Liver (tissue), 9 donors: Measurements from ENCODE around the gene HRC. TPM values are rescaled to one million over a fixed set of nuclear protein-coding genes. Genes with fewer than 3 reads are reported as not detected.

Experiments
- DNase-seq: peaks from one replicate; pipeline ENCODE4 v3.0.0-alpha.2; 2017; ENCODE audit warnings: low spot score
- H3K27ac ChIP-seq, 2 donors: one replicate each; pipeline ENCODE4 v1.7.0; 2013; ENCODE audit warnings: inconsistent platforms in 2 of 2, low read length in 2 of 2, control low read depth in 1 of 2, low read depth in 1 of 2, mild to moderate bottlenecking in 1 of 2
- H3K27me3 ChIP-seq, 4 donors: one replicate each; pipeline versions ENCODE4 v1.6.1 to v1.7.0; 2013; ENCODE audit warnings: low read length in 3 of 4, inconsistent platforms in 1 of 4, mild to moderate bottlenecking in 1 of 4, moderate library complexity in 1 of 4; ENCODE audit not compliant: control insufficient read depth in 4 of 4, insufficient read depth in 4 of 4
- H3K36me3 ChIP-seq, 4 donors: one replicate each; pipeline versions ENCODE4 v1.6.1 to v1.7.0; 2013; ENCODE audit warnings: low read length in 3 of 4, mild to moderate bottlenecking in 3 of 4, low read depth in 1 of 4, moderate library complexity in 1 of 4; ENCODE audit not compliant: control insufficient read depth in 4 of 4, insufficient read depth in 3 of 4
- H3K4me1 ChIP-seq, 4 donors: one replicate each; pipeline versions ENCODE4 v1.6.1 to v1.7.0; 2013; ENCODE audit warnings: low read length in 3 of 4, mild to moderate bottlenecking in 3 of 4, moderate library complexity in 1 of 4; ENCODE audit not compliant: control insufficient read depth in 4 of 4, insufficient read depth in 4 of 4
- H3K4me3 ChIP-seq, 3 donors: one replicate each; pipeline versions ENCODE4 v1.6.1 to v1.7.0; 2013; ENCODE audit warnings: low read length in 3 of 3, control low read depth in 1 of 3, low read depth in 1 of 3, mild to moderate bottlenecking in 1 of 3
- H3K9ac ChIP-seq, 2 donors: one replicate each; pipeline ENCODE4 v1.7.0; 2013; ENCODE audit warnings: low read length in 2 of 2, mild to moderate bottlenecking in 2 of 2, moderate library complexity in 2 of 2, control low read depth in 1 of 2, low read depth in 1 of 2
- H3K9me3 ChIP-seq, 4 donors: one replicate each; pipeline versions ENCODE4 v1.6.1 to v1.7.0; 2013; ENCODE audit warnings: low read length in 3 of 4; ENCODE audit not compliant: control insufficient read depth in 4 of 4
- ATF3 ChIP-seq: IDR thresholded peaks from 2 replicates; pipeline ENCODE4 v1.6.1; 2016; ENCODE audit warnings: antibody characterized with exemption
- EGR1 ChIP-seq, 2 donors: IDR thresholded peaks; 2 replicates each; pipeline ENCODE4 v1.6.1; 2016 to 2018; ENCODE audit warnings: antibody characterized with exemption in 2 of 2, low read depth in 2 of 2
- FOXA1 ChIP-seq: IDR thresholded peaks from 2 replicates; pipeline ENCODE4 v1.6.1; 2016; ENCODE audit warnings: antibody characterized with exemption
- FOXA2 ChIP-seq: IDR thresholded peaks from 2 replicates; pipeline ENCODE4 v1.6.1; 2016; ENCODE audit warnings: antibody characterized with exemption
- GABPA ChIP-seq, 2 donors: IDR thresholded peaks in 1 of 2; conservative IDR thresholded peaks in 1 of 2; 2 replicates each; pipeline ENCODE4 v1.6.1; 2016; ENCODE audit warnings: antibody characterized with exemption in 2 of 2, mild to moderate bottlenecking in 1 of 2, moderate library complexity in 1 of 2
- HNF4A ChIP-seq, 2 donors: conservative IDR thresholded peaks; 2 replicates each; pipeline ENCODE4 v1.6.1; 2016; ENCODE audit warnings: antibody characterized with exemption in 2 of 2, mild to moderate bottlenecking in 2 of 2
- HNF4G ChIP-seq: IDR thresholded peaks from 2 replicates; pipeline ENCODE4 v1.6.1; 2016; ENCODE audit warnings: antibody characterized with exemption
- NR2F2 ChIP-seq: IDR thresholded peaks from 2 replicates; pipeline ENCODE4 v1.6.1; 2016; ENCODE audit warnings: antibody characterized with exemption
- RAD21 ChIP-seq, 2 donors: IDR thresholded peaks; 2 replicates each; pipeline ENCODE4 v1.6.1; 2016; ENCODE audit warnings: antibody characterized with exemption in 2 of 2, mild to moderate bottlenecking in 2 of 2
- REST ChIP-seq: IDR thresholded peaks from 2 replicates; pipeline ENCODE4 v1.6.1; 2016; ENCODE audit warnings: antibody characterized with exemption, mild to moderate bottlenecking
- RXRA ChIP-seq, 2 donors: IDR thresholded peaks; 2 replicates each; pipeline ENCODE4 v1.6.1; 2017 to 2018; ENCODE audit warnings: antibody characterized with exemption in 2 of 2, mild to moderate bottlenecking in 1 of 2
- SP1 ChIP-seq: IDR thresholded peaks from 2 replicates; pipeline ENCODE4 v1.6.1; 2018; ENCODE audit warnings: antibody characterized with exemption, mild to moderate bottlenecking
- TAF1 ChIP-seq: conservative IDR thresholded peaks from 2 replicates; pipeline ENCODE4 v1.6.1; 2016; ENCODE audit warnings: antibody characterized with exemption, mild to moderate bottlenecking
- YY1 ChIP-seq: IDR thresholded peaks from 2 replicates; pipeline ENCODE4 v1.6.1; 2016; ENCODE audit warnings: antibody characterized with exemption, mild to moderate bottlenecking
- WGBS: extraction: QIAGEN DNeasy Blood & Tissue Kit; methylation state at CpG from one replicate; pipeline ENCODE4 v1.1.7; 2013; 5-methylcytosine and 5-hydroxymethylcytosine counted together
- polyA plus RNA-seq, 2 donors: library from polyadenylated mRNA; stranded (reverse) in 1 of 2; unstranded in 1 of 2; fragments of 200-250 nt in 1 of 2; fragments of >200 nt in 1 of 2; fragmentation: Nextera tagmentation in 1 of 2; extraction: Ambion mirVana in 1 of 2; gene quantifications; one replicate each; pipeline versions ENCODE4 v1.2.1 to v1.2.3, GENCODE V29; 2013 to 2015
- total RNA-seq, 2 donors: library from RNA; depleted of rRNA; stranded (reverse); fragments of >200 nt; gene quantifications; one replicate each; pipeline ENCODE4 v1.2.3, GENCODE V29; 2014
- TF ChIP-seq, protein P1 (sequence below): IDR thresholded peaks from 2 replicates; pipeline ENCODE4 v1.6.1; 2016; ENCODE audit warnings: antibody characterized with exemption
- TF ChIP-seq, protein P2 (sequence below): IDR thresholded peaks from 2 replicates; pipeline ENCODE4 v1.6.1; 2016; ENCODE audit warnings: antibody characterized with exemption
- donor health status: healthy.
- donor health status: healthy.
- donor health status: healthy.
- donor health status: healthy.
- donor health status: healthy.

HRC gene
- total and polyA plus RNA-seq, 4 donors, result 0.25 to 1.2 (median 0.84) TPM

- Histone ChIP-seq H3K4me3 (no peak overlapping the region), H3K27me3 (no peaks in the 10 kb centered on the region), H3K4me1 (peaks cover 0 to 5% (median 0%) of the 10 kb centered on the region in 4 donors), H3K9ac (no peak overlapping the region), H3K36me3 (peaks cover 0 to 3% (median 0%) of the 10 kb centered on the region in 4 donors), H3K9me3 (no peaks in the 10 kb centered on the region), H3K27ac (no peak overlapping the region)
- TF ChIP-seq FOXA2, result no peak
- no peak for TF ChIP-seq REST
- no peak for TF ChIP-seq HNF4A (conservative IDR thresholded peaks at IDR 0.05)
- TF ChIP-seq RAD21 (IDR thresholded peaks at IDR 0.05), result no peak
- TF ChIP-seq SP1, result no peak
- no peak for TF ChIP-seq TAF1
- TF ChIP-seq NR2F2, result no peak
- TF ChIP-seq ATF3, result no peak
- TF ChIP-seq, protein P1, sequence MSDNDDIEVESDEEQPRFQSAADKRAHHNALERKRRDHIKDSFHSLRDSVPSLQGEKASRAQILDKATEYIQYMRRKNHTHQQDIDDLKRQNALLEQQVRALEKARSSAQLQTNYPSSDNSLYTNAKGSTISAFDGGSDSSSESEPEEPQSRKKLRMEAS, result no peak
- no peak for TF ChIP-seq EGR1 (IDR thresholded peaks at IDR 0.05; ENCODE audit: low read depth in 2 of 2)
- no peak for TF ChIP-seq HNF4G
- TF ChIP-seq FOXA1, result no peak
- DNase-seq, result no peak
- 66% methylated on average over 24 of the region's 24 CpGs for WGBS
Measured at GRCh38 chr19:49165111-49165750, 10.0 kb upstream of the HRC start.

DNA sequence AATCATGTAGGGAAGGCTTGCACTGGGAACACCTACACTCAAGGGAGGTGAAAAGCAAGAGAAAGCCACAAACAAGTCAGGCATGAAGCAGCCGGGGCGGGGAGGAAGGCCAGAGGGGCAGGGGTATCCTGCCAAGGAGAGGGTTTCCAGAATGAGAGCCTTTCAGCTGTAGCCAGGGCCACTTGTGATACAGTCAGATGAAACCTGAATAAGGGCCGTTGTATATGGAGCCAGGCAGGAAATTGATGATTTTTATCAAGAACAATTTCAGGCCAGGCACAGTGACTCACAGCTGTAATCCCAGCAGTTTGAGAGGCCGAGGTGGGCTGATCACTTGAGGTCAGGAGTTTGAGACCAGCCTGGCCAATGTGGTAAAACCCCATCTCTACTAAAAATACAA, 6.8 kb upstream of the HRC start:
- Histone ChIP-seq H3K4me3 (no peak overlapping the region), H3K9me3 (no peaks in the 10 kb centered on the region), H3K27me3 (no peaks in the 10 kb centered on the region), H3K36me3 (peaks cover 0 to 2% (median 0%) of the 10 kb centered on the region in 4 donors), H3K9ac (no peak overlapping the region), H3K27ac (no peak overlapping the region), H3K4me1 (peaks cover 3 to 9% (median 6%) of the 10 kb centered on the region in 4 donors)
- DNase-seq, result no peak
- WGBS, result 83% methylated on average over 4 of the region's 4 CpGs
- TF ChIP-seq HNF4G, result no peak

DNA sequence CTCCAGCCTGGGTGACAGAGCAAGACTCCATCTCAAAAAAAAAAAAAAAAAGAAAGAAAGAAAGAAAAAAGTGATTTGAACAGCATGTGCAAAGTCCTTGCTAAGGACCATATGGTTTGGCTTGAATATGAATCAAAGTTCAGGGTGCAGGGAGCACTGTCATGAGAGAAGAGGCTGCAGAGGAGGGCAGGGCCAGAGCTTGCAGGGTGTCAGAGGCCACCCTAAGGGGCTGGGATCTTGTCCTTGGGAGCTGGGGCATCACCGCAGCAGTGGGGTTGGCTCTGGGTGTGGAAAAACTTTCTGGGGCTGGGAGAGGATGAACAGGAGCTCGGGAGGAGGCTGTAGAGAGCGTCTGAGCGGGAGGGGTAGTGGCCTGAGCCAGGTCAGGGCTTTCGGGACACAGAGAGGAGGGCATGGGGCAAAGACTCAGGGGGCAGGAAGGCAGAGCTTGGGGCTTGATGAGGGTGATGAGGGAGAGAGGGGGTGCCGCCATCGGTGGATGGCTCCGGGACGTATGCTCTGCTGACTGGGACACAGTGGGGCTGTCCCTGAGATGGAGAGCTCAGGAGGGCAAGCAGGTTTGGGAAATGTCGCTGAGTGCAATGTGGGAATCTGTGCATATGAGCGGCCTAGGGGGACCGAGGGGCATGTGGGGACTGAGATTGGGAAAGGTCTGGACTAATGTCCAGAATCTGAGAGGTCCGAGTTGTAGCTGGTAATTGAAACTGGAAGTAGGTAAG, 5.4 kb upstream of the HRC start:
- Histone ChIP-seq H3K27me3 (no peaks in the 10 kb centered on the region), H3K36me3 (peaks cover 0 to 2% (median 0%) of the 10 kb centered on the region in 4 donors), H3K4me3 (no peak overlapping the region), H3K27ac (no peak overlapping the region), H3K9ac (no peak overlapping the region), H3K9me3 (no peaks in the 10 kb centered on the region), H3K4me1 (peaks cover 3 to 9% (median 5%) of the 10 kb centered on the region in 4 donors)
- WGBS, result 92% methylated on average over 13 of the region's 13 CpGs
- no peak for DNase-seq
- TF ChIP-seq RAD21 (IDR thresholded peaks at IDR 0.05), result no peak
- TF ChIP-seq REST, result no peak
- no peak for TF ChIP-seq GABPA (IDR thresholded peaks at IDR 0.05 in 1 of 2, conservative IDR thresholded peaks at IDR 0.05 in 1 of 2)
- no peak for TF ChIP-seq HNF4G
- TF ChIP-seq, protein P2, sequence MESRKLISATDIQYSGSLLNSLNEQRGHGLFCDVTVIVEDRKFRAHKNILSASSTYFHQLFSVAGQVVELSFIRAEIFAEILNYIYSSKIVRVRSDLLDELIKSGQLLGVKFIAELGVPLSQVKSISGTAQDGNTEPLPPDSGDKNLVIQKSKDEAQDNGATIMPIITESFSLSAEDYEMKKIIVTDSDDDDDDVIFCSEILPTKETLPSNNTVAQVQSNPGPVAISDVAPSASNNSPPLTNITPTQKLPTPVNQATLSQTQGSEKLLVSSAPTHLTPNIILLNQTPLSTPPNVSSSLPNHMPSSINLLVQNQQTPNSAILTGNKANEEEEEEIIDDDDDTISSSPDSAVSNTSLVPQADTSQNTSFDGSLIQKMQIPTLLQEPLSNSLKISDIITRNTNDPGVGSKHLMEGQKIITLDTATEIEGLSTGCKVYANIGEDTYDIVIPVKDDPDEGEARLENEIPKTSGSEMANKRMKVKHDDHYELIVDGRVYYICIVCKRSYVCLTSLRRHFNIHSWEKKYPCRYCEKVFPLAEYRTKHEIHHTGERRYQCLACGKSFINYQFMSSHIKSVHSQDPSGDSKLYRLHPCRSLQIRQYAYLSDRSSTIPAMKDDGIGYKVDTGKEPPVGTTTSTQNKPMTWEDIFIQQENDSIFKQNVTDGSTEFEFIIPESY, result no peak
- no peak for TF ChIP-seq RXRA (IDR thresholded peaks at IDR 0.05)
- TF ChIP-seq YY1, result no peak
- TF ChIP-seq FOXA2, result no peak
- TF ChIP-seq EGR1 (IDR thresholded peaks at IDR 0.05; ENCODE audit: low read depth in 2 of 2), result no peak
- no peak for TF ChIP-seq ATF3
